Measurements from ENCODE around the gene BCAP31. TPM values are rescaled to one million over a fixed set of nuclear protein-coding genes. Genes with fewer than 3 reads are reported as not detected.

The BCAP31 gene
- total and polyA plus RNA-seq, 2 of the 13 experiments (the other 11 are each of a cell fraction or from before 2014, with no cell fraction given) = 139 to 178 TPM

DNA sequence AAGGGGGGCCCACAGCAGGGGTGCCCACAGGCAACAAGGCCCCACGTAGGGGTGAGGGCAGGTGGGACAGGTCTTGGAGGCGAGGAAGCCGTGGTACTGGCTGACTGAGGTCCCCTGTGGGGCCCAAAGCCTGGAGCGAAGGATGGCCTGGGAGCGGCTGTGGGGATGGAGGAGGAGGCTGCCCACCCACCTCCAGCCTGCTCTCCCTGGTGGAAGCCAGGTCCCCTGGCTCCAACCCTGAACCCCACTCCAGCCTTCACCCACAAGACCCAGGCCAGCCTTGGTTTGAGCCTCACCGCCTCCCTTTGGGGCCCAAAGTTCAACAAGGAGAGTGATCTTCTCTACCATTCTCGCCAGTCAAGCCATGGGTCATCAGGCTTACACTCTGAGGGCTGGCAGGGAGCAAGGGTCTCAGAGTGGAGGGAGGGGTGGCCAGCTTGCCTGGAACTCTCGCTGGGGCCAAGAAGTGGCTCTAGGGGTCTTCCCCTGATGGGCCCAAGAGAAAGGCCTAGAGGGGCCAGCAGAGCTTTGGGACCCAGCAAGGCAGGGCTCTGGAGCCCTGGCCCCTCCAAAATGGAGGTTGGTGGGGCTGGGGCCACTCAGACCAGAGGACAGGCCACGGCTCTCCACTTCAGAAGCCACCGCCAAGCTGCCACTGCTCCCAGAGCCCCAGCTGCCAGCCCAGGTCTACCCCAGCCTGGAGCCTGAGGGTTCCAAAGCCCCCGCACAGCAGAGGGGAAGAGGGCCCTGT lies 55.6 kb downstream of the BCAP31 start:
- 60% methylated on average over 1 of the region's 11 CpGs for WGBS (ENCODE audit: low lambda C conversion rate)
- no peaks in the 10 kb centered on the region for H3K9me3 ChIP-seq (ENCODE audit: low read length)
- no peak for FAIRE-seq
- peaks cover 0 to 14% of the 10 kb centered on the region in 2 experiments; a peak in 2 of 5 replicates for H3K27me3 ChIP-seq (ENCODE audit: control insufficient read depth in 1 of 2, insufficient read depth in 2 of 2, low read length in 2 of 2)
- no peak overlapping the region for H3K9ac ChIP-seq (ENCODE audit: insufficient read depth, low read depth, low read length)
- H3K79me2 ChIP-seq (ENCODE audit: insufficient read depth, low read length) = no peaks in the 10 kb centered on the region
- no peak overlapping the region; the same call in 1 of the 2 replicates for H3K4me2 ChIP-seq (ENCODE audit: low read depth, low read length)
- H3K27ac ChIP-seq (ENCODE audit: extremely low read length, insufficient read depth, low read length) = no peak overlapping the region
- no peaks in the 10 kb centered on the region for H4K20me1 ChIP-seq (ENCODE audit: insufficient read depth, low read length)
- H3K4me1 ChIP-seq (ENCODE audit: insufficient read depth, low read length) = peaks cover 45% of the 10 kb centered on the region
- no peak overlapping the region for H3K4me3 ChIP-seq (replicated peaks in 1 of 3; ENCODE audit: insufficient read depth in 1 of 3, low read depth in 2 of 3, low read length in 3 of 3)
- in situ Hi-C loops (cut with HindIII; ENCODE audit: extremely low pct_ligation_motif_present, low pct_unique_long_range_greater_than_20kb) = loop anchor here (5.0 to 25.0 kb wide), 2 partner anchors 111 to 706 kb away; no protein-coding TSS in a partner anchor
- intact Hi-C loops (cut with micrococcal nuclease; ENCODE audit: unreplicated experiment) = loop anchor here (1.0 to 2.0 kb wide), 2 partner anchors 114 to 129 kb away; no protein-coding TSS in a partner anchor
- ChIA-PET CTCF (ENCODE audit: low intra/inter-chr PET ratio, low total read pairs) (interaction anchor here (1.1 to 3.1 kb wide), 5 partner anchors 40 to 129 kb away, joined by 3 to 35 read pairs (median 17); no protein-coding TSS in a partner anchor), POLR2A (interaction anchor here (1.3 to 1.5 kb wide), 3 partner anchors 23 to 129 kb away, joined by 3 to 7 read pairs (median 4); partner anchors contain the start of gene DUSP9)
- no TSS peak for BruUV-seq (replicated peaks)
- H2AFZ ChIP-seq (ENCODE audit: low read length) = no peak overlapping the region
- ATAC-seq = peak; percentile 44
- TF ChIP-seq ZNF83 (CRISPR knock-in tag; IDR thresholded peaks at IDR 0.05; ENCODE audit: borderline replicate concordance) = no peak
- H3K36me3 ChIP-seq (replicated peaks in 1 of 2; ENCODE audit: control insufficient read depth in 1 of 2, insufficient read depth in 2 of 2, low read length in 2 of 2) = no peaks in the 10 kb centered on the region
- DNase-seq (ENCODE audit: low spot score) = no peak

DNA sequence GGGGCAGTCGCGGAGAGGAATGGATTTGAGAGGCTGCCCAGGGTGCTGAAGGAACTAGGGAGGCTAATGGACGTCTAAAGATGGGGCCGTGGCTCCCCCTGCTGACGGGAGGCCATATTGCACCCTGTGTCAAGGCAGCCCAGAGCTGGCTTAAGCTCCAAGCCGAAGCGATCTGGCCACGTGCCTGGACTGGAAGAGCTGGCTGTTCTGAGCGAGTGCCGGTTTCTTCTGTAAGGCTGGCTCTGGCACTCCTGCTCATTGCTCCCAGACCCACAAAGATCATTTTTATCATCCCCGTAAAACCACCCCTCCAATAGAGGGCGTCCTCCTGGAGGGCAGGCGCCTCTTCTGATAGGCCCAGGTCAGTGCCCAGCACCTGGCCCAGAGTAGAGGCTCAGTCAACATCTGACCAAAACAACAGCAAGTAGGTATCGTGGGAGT lies 56.2 kb downstream of the BCAP31 start:
- H3K27ac ChIP-seq (ENCODE audit: extremely low read length, insufficient read depth, low read length) = no peak overlapping the region
- peaks cover 0 to 14% of the 10 kb centered on the region in 2 experiments; a peak in 2 of 5 replicates for H3K27me3 ChIP-seq (ENCODE audit: control insufficient read depth in 1 of 2, insufficient read depth in 2 of 2, low read length in 2 of 2)
- H3K9ac ChIP-seq (ENCODE audit: insufficient read depth, low read depth, low read length) = no peak overlapping the region
- DNase-seq (ENCODE audit: low spot score) (peak; percentile 51), FAIRE-seq (peak; percentile 88), ATAC-seq (peak; percentile 84)
- POLR2A ChIA-PET = interaction anchor here (1.4 to 1.5 kb wide), 2 partner anchors 22 to 129 kb away, joined by 4 to 7 read pairs; partner anchors contain the start of gene DUSP9
- no peaks in the 10 kb centered on the region for H4K20me1 ChIP-seq (ENCODE audit: insufficient read depth, low read length)
- 67% methylated on average over 2 of the region's 14 CpGs for WGBS (ENCODE audit: low lambda C conversion rate)
- H3K4me1 ChIP-seq (ENCODE audit: insufficient read depth, low read length) = peaks cover 43% of the 10 kb centered on the region
- H3K9me3 ChIP-seq (ENCODE audit: low read length) = no peaks in the 10 kb centered on the region
- no peaks in the 10 kb centered on the region for H3K79me2 ChIP-seq (ENCODE audit: insufficient read depth, low read length)
- H3K4me2 ChIP-seq (ENCODE audit: low read depth, low read length) = peak overlapping the region; percentile 47; the same call in 1 of the 2 replicates
- H2AFZ ChIP-seq (ENCODE audit: low read length) = no peak overlapping the region
- CTCF ChIA-PET (ENCODE audit: low intra/inter-chr PET ratio, low total read pairs) = interaction anchor here (1.1 to 3.1 kb wide), 4 partner anchors 59 to 129 kb away, joined by 5 to 35 read pairs (median 21); no protein-coding TSS in a partner anchor
- peak overlapping the region in 2 of 3 experiments; percentile 7 to 16; a peak in 1 of 6 replicates for H3K4me3 ChIP-seq (replicated peaks in 1 of 3; ENCODE audit: insufficient read depth in 1 of 3, low read depth in 2 of 3, low read length in 3 of 3)
- BruUV-seq (replicated peaks) = no TSS peak
- H3K36me3 ChIP-seq (replicated peaks in 1 of 2; ENCODE audit: control insufficient read depth in 1 of 2, insufficient read depth in 2 of 2, low read length in 2 of 2) = no peaks in the 10 kb centered on the region
- intact Hi-C loops (cut with micrococcal nuclease; ENCODE audit: unreplicated experiment) (loop anchor here (1.0 to 2.0 kb wide), 2 partner anchors 113 to 129 kb away; no protein-coding TSS in a partner anchor), in situ Hi-C loops (cut with HindIII; ENCODE audit: extremely low pct_ligation_motif_present, low pct_unique_long_range_greater_than_20kb) (loop anchor here (5.0 to 25.0 kb wide), 2 partner anchors 111 to 706 kb away; no protein-coding TSS in a partner anchor)
- TF ChIP-seq ZNF605 (CRISPR knock-in tag; IDR thresholded peaks at IDR 0.05) (no peak), ZNF501 (CRISPR knock-in tag; IDR thresholded peaks at IDR 0.05) (no peak), ZNF33A (CRISPR knock-in tag; IDR thresholded peaks at IDR 0.05; ENCODE audit: borderline replicate concordance) (no peak), SETDB1 (CRISPR knock-in tag; IDR thresholded peaks at IDR 0.05; ENCODE audit: borderline replicate concordance) (no peak), BORCS8-MEF2B (CRISPR knock-in tag; IDR thresholded peaks at IDR 0.05) (0 out of 2 replicates have a peak, but pooled peaks have one; percentile 39), ATRX (CRISPR knock-in tag; IDR thresholded peaks at IDR 0.05; ENCODE audit: borderline replicate concordance) (no peak), ZFAT (CRISPR knock-in tag; conservative IDR thresholded peaks at IDR 0.05) (no peak), RXRA (CRISPR knock-in tag; IDR thresholded peaks at IDR 0.05) (no peak), ZNF619 (CRISPR knock-in tag; IDR thresholded peaks at IDR 0.05) (no peak), ZFX (CRISPR knock-in tag; IDR thresholded peaks at IDR 0.05; ENCODE audit: low read depth) (peak; percentile 47; the same call in 1 of the 2 replicates)
- TF ChIP-seq, protein P1, sequence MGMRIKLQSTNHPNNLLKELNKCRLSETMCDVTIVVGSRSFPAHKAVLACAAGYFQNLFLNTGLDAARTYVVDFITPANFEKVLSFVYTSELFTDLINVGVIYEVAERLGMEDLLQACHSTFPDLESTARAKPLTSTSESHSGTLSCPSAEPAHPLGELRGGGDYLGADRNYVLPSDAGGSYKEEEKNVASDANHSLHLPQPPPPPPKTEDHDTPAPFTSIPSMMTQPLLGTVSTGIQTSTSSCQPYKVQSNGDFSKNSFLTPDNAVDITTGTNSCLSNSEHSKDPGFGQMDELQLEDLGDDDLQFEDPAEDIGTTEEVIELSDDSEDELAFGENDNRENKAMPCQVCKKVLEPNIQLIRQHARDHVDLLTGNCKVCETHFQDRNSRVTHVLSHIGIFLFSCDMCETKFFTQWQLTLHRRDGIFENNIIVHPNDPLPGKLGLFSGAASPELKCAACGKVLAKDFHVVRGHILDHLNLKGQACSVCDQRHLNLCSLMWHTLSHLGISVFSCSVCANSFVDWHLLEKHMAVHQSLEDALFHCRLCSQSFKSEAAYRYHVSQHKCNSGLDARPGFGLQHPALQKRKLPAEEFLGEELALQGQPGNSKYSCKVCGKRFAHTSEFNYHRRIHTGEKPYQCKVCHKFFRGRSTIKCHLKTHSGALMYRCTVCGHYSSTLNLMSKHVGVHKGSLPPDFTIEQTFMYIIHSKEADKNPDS (CRISPR knock-in tag; IDR thresholded peaks at IDR 0.05) = no peak
- TF ChIP-seq, protein P2, sequence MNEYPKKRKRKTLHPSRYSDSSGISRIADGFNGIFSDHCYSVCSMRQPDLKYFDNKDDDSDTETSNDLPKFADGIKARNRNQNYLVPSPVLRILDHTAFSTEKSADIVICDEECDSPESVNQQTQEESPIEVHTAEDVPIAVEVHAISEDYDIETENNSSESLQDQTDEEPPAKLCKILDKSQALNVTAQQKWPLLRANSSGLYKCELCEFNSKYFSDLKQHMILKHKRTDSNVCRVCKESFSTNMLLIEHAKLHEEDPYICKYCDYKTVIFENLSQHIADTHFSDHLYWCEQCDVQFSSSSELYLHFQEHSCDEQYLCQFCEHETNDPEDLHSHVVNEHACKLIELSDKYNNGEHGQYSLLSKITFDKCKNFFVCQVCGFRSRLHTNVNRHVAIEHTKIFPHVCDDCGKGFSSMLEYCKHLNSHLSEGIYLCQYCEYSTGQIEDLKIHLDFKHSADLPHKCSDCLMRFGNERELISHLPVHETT (CRISPR knock-in tag; conservative IDR thresholded peaks at IDR 0.05) = no peak

Data from HepG2 (cell line).